Activated gamma-delta T cell (primary cell): ENCODE measurements around the gene ELFN2.

Experiments used
- DNase-seq: peaks from one replicate; lab custom pipeline; 2025; lab: John Stamatoyannopoulos, UW

The ELFN2 gene

DNA sequence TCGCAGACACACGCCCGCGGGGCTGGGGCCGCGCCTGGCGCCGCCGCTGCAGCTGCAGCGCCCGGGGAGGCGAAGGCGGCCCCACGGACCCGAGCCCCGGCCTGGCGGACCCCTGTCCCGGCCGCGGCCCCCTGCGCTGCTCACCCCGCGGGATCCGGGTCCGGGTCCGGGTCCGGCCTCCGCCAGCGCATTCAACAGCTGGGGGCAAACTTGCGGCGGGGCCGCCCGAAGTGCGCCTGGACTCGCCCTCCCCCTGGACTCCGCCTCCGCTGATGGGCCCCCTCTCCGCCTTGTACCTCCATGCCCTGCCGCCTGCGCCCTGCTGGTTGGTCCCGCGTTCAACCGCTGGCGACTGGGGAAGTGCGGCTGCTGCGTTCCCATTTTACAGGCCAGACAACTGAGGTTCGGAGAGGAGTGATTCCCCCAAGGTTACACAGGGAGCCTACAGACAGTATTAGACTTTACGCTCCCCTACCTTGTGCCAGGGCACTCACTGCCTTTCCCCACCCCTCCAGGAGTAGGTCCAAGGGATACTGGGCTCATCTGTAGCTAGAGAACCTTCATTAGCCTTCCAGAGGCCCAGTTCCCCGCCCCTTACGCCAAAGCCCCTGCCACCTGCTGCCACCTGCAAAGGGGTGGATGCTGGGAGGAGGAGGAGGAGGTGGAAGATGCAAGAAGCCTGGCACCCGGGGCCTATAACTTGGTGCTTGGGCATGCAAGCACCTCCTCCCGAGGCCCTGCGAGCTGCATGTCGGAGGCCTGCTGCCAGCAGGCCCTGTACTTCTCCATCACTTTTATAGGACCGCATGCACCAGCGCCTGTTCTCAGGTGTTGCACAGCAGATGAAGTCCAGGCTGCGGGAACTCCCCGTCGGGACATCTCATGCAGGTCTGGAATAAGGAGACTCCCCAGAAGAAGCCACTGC is 694 bp upstream of the ELFN2 start:
- no peak for DNase-seq

DNA sequence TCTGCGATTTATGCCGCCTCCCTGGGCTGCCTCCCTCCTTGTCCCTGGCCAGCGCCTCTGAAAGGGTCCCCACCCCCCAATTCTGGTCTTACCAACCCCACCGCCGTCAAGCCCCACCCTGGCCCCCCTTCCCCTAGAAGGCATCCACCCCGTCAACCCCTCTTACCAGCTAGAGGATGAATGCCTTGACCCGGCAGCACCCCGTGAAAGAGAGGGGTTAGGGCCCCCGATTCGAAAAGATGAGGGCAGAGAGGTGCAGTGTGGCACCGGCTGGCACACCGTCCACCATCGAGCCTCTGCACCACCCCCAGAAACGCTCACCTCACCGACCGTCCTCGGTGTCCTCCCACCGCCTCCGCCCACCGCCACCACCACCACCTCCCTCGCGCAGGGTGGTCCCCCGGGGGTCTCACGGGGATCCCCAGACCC is 559 bp downstream of the ELFN2 start:
- DNase-seq = no peak

DNA sequence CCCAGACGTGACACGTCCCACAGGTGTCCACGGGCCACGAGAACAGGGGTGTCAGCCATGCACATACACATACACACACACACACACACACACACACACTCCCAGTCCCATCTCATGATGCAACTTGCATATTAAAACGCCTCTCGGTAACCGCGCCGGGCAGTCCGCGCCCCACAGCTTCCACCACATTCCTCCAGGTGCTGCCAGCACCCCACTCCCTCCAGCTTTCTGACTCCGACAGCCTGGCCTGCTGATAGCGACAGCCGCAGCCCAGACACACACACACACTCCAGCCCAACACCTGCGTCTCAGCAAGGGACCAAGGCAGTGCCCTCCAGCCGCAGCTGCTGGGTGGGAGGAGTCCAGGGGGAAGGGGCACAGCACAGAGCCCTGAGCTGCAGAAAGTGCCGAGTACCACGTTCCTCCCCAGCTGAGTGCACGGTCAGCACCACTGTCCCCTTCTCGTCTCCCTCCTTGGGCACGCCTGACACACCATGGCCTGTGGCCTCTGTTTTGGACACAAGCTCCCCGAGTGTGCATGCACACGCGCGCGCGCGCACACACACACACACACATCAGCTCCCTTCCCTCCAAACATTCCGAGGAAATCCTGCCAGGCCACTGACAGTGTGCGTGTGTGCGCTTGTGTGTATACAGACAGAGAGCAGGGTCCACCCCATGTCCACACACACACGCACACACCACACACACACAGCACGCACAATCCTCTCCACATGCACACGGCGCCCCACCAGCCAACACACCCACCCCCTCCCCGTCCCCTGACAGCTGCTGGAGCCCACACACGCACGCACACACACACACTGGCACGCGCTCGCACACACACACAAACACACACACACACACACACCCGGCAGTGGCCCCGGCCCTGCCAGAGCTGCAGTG is 1.2 kb downstream of the ELFN2 start:
- no peak for DNase-seq

DNA sequence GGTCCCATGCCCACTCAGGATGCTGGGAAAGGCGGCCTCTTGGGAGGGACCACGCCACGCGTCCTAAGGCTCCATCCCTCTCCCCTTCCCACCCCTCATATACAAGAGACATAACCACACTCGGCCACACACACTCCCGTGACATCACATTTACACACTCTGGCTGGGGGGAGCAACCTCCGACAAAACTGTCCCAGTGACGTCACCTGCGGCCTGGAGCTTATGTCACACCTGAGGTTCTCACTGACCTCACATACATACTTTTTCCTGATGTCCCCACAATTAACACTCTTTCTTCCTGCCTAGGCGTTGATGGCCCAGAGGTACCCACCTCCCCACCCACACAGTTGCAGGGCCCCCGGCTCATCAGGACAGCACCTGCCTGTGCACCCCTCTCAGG is 1.9 kb downstream of the ELFN2 start:
- DNase-seq = no peak

DNA sequence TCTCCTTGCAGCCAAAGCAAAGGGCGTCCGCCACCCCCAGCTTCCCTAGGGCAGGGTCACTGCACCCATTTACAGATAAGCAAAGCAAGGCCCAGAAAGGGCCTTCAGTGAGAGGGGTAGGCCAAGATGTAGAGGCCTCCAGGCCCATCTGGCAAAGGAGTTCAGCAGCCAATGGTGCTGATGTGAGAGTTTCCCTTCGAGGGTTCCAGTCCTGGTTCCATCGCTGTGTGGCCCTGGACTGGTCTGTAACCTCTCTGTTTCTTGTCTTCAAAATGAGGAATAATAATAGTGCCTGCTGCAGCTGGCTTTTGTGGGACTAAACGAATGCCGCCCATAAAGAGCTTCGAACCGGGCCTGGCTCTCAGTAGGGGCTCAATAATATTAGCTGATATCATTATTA is 4.0 kb downstream of the ELFN2 start:
- no peak for DNase-seq

DNA sequence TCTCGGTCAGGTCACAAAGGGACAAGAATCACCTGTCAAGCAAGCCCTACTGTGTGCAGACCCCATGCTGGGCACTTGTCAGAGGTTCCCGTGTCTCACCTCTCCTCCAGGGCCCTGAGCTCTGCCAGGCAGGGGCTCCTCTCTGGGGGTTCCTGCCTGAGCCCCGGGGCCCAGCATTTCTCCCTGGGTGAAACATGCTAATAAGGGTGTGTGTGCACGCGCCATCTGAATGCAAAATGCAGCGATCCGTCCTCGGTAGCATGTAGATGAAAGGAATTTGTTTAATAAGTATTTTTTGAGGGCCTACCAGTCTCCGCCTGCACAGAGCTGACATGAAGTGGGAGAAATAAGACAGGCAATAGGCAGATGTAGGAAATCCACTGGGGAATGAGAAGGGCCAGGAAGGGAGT is 5.8 kb downstream of the ELFN2 start:
- no peak for DNase-seq

DNA sequence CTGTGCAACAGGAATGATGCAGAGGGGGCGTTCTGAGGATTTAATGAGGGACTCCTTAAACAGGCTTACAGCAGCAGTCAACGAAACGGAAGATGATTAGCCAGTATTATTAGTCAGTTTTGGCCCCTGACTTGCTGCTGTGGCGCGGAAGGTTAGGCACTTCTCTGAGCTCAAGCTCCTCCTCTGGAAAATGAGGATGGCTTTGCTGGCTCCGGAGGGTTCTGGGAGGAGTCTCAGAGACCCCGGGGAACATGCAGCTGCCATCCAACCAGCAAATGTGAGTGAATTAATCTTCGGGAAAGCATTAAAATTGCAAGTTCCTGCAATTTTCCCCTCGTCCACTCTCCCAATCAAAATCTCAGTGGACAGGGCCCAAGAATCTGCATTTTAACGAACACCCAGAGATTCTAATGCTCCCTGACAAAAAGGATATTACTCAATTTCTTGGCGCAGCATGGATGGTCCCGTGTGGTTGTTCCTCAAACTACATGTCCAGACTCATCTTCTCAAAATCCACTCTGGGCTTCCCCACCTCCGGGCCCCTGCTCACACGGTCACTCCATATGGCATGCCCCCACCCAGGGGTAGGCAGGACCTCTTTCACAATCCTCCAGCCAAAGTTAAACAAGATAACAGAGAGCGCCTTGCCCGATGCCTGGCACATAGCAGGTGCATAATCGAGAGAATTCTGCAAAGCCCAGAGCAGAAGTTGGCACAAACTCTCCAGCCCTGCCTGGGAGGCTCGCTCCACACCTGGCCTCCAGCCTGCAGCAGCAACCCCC is 6.4 kb downstream of the ELFN2 start:
- no peak for DNase-seq

DNA sequence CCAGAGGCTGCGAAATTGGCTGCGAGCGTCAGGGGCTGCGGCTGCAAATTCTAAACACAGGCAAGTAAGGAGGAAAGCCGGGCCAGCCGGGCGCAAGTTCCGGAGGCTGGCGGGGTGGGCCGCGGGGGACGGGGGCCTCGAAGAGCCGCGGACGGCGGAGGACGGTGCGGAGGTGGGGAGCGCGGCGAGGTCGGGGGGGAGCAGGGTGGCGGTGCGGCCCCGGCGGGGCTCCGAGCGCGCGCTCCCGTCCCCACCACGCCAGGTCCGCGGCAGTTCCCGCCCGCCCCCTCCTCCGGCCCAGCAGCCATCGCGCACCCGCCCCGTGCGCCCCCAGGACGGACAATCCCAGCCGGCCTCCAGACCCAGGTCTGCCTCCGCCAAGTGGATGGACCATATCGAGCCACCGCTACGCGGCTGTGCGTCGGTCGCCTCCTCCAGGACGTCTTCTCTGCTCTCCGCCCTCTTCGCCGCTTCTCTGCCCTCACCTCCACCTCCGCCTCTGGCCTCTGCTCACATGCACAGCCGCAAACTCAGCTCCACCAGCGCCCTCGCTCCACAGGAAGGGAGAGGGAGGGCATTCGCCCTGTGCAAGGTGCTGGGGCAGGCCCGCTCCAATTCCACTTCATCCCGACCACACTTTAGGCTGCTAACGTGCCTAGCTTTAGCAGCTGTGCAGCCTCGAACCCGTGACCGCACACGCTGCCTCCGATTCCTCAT is 7.2 kb downstream of the ELFN2 start:
- DNase-seq = no peak

DNA sequence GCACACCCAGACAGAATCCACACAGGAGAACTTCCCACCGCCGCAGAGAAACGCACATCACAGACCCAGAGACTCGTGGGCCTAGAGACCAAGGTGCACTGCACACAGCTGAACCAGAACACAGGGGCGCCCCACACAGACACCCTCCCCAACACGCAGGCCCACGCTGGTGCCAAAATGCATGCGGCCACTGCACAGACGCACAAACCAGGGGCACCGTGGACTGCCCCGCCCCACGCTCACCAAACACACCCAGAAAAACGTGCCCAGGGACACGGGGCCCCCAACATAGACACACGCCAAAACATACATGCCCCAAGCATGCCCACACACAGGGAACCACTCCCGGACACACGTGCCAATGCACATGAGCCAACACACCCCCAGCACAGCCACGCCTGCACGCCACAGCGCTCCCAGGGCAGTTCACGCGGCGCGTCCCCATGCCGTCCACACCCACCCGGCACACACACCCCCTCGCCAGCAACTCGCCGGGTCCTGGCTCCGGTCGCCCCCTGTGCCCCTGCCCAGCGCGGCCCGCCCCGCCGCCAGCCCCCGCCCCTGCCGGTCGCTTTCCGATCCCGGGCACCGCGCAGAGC is 7.8 kb downstream of the ELFN2 start:
- DNase-seq = no peak

DNA sequence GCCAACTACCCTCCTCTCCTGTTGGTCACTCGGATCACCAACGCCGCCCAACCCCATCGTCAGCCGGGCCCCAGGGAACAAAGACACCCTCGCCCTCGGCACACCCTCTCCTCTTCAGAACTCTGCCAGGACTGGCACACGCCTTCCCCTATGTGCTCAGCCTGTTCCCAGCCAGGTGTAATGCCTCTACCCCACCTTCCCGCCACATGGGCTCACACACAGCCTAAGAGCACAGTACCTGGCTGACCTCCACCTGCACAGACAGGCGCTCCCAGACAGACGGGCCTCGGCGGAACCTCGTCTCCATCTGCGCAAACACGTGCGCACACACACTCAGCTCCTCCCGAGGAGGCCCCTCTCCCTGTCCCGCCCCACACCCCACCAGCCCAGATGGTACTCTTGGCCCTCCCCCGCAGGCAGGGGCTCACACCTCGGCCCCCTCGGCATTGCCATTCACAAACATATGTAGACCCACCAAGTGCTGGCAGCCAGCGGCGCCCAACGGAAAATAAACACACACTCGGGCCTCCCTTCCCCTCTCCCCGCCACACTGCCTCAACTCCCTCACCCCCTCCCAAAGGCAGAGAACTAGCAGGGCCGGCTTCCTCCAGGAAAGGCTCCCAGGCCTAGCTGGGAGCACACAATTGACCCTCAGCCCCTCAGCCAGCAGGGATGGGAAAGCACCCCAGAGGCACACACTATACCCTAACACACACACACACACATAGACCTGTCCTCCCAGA is 8.5 kb downstream of the ELFN2 start:
- no peak for DNase-seq

DNA sequence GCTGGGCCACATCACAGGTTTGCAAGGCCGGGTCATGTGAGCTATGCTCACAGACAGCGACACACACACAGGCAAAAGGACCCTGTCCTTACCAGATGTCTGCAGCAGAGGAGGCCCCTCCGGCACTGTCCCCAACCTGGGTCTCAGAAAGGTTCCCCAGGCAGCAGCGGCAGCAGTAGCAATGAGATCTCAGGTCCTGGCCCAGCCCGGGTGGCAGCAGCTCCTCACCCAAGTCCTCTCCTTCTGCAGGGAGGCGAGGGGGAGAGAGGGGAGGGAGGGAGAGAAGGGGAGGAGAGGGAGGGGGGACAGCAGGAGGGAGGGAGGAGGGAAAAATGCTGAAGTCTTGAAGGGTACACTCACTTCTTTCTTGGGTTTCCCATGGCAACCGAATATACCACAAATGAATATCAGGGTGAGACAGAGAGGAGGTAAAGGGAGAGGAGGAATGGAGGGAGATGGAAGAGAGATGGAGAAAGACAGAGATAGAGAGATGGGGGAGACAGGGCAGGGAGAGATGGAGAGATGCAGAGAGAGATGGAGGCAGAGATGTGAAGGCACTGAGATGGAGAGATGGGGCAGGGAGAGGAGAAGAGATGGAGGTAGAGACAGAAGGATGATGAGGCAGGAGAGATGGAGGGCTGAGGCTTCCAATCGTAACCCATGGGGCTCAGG is 9.5 kb downstream of the ELFN2 start:
- no peak for DNase-seq

DNA sequence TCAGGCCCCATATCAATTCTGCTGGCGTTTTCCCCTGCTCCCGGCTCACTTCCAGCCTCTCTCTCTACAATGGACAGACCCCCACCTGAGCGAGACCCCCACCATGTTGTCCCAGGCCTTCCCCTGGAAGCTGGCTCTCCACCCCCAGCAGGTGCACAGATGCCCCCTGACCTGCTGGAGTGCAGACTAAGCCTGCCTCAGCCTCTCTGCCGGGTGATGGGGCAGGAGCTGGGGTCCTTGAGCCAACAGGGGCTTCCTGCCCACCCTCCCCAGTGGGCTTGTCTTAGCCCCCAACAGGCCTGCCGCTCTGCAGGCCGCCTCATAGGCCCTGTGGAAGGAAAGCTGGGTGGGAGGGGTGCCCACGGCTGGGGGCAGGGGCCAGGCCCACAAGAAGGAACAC is 10.0 kb downstream of the ELFN2 start:
- DNase-seq = no peak

DNA sequence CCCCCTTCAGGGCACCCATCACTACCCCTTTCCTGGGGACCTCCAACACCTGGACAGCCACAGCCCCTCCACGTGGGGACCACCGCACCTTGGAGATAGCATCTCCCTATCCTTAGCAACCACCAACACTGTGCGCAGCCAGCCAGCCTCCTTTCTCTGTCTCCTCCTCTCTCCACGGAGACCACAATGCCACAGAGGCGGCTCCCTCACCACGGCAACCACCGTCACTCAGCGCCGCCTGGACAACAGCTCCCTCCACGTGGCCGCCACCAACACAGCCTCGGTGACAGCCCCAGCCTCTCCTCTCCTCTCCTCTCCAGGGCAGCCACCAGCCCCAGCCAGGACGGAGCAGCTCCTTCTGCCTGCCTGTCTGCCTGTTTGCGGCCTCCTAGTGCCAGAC is 10.5 kb downstream of the ELFN2 start:
- DNase-seq = no peak

DNA sequence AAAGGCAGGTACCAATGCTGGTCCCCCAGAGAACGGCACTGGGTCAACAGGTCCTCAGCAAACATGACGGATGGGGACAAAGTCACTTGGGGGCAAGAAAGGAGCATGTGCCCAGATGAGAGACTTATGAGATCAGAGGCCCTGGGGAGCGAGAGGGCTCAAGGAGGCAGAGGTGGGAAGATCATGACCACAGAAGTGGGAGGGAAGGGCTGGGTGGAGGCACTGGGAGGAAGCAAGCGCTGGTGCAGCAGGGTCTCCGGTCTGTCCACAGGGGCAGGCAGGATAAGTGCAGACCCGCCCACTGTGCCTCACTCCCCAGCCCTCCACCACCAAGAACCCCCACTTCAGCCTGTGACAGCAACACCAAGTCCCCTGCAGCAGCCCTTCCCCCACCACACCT is 10.9 kb downstream of the ELFN2 start:
- no peak for DNase-seq

DNA sequence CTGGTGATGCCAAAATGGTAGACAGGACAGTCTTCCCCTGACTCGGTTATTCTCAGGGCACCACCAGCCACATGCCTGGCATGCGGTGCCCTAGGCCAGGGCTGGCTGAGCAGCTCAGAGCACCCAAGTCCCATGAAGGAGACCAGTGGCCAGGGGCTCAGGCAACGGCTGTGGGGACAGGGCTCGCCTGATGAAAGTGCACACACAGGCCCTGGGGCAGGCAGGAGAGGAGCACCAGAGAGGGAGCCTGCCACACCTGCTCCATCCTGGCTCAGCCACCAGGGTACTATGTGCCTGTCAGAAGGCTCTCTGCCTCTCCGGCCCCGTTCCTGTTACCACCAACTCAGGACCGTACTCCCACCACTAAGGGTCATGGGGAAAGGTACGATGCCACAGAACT is 12.1 kb downstream of the ELFN2 start:
- DNase-seq = no peak

DNA sequence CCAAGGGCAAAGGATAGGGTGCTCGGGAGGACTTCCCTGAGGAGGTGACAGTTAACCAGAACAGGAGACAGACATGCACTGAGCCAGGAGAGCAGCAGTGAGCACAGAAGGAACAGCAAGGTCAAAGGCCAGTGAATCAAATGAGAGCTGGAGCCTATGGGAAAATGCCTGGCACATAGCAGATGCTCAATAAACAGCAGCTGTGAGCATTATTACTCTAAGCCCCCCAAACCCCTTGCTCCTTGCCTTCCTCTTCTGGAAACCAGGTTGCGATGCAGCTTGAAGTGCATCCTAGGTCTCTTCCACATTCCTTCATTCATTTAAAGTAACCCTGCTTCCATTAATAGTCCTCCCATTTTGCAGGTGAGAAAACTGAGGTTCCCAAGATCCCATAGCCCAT is 13.0 kb downstream of the ELFN2 start:
- DNase-seq = no peak

DNA sequence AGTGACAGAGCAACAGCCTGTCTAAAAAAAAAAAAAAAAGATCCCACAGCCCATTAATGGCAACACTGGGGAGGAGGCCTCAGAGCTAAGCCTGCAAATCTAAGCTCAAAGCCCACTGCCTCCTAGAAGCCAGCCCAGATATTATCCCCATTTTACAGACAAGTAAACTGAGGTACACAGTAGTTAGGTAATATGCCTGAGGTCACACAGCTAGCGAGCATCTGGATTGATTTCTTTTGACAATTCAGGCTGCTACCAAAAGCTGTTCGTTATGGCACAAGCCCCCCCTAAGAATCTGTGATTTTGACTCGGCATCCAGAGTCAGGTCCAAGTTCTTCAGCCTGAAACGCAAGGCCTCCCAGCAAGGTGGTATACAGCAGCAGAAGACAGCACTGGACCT is 13.7 kb downstream of the ELFN2 start:
- no peak for DNase-seq

DNA sequence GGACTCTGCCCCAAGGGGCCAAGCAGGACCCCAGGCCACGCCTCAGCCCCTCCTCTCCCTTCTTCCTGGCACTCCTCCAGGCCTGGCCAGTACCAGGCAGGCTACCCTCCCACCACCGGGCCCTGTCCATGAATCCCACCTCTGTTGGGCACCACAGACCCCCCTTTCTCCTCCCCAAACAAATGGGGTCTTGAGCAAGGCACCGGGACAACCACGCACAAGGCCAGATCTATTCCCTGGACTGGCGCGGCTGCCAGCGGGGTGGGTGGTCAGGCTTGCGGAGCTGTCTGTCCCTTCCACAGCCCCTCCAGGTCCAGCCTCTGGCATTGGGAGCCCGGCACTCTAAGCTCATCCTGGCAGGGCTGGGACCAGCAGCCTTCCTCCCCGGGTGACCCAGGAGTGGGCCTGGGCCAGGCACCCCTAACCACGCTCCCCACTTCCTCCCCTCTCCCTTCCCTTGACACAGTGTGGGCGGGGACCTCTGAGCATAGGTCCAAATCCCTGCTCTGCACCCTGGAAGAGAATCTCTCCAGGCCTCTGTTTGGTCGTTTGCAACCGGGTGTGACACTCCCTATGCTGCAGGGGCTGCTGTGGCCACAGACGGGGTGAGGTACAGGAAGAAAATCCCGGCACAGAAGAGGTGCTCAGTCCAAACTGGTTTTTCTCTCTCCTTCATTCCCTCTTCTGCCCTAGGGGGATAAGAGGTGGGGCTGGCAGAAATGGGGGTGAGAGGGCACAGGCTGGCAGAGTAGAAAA is 14.6 kb downstream of the ELFN2 start:
- DNase-seq = no peak

DNA sequence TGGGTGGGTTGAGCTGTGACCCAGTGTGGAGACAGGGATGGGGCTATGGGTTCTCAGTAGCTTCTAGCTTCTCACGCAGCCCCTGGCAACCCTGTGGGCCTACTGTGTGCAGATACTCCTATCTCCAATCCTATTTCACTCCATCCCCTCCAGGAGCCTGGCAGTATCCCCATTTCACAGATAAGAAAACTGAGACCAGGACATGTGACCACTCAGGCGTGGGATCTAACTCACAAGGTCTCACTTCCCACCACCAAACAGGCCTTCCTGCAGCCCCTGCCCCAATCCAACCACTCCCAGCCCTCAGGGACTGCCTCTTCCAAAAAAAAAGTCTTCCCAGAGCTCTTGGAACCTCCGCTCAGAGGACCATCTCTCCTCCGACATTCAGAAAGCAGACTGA is 15.6 kb downstream of the ELFN2 start:
- DNase-seq = no peak
